Astrocyte of the cerebellum (primary cell): ENCODE results near the gene GOLGB1.

Experiments
- DNase-seq: peaks from one replicate; pipeline ENCODE4 v3.0.0-alpha.2; 2011; ENCODE audit warnings: low read depth
- H3K4me3 ChIP-seq: 2 replicates; pipeline ENCODE4 v1.5.1; 2011; ENCODE audit warnings: mild to moderate bottlenecking, low read depth, low read length, moderate library complexity
- in situ Hi-C: cut with HindIII; loops from 2 replicates; pipeline ENCODE4 v1.10.0; 2017; ENCODE audit warnings: low sequenced_read_pairs
- TF ChIP-seq, protein P1 (sequence below): IDR thresholded peaks from 2 replicates; pipeline ENCODE4 v1.5.1; 2012; ENCODE audit warnings: low read length, low read depth, moderate library complexity, mild to moderate bottlenecking; ENCODE audit errors: missing control alignments

The GOLGB1 gene

DNA sequence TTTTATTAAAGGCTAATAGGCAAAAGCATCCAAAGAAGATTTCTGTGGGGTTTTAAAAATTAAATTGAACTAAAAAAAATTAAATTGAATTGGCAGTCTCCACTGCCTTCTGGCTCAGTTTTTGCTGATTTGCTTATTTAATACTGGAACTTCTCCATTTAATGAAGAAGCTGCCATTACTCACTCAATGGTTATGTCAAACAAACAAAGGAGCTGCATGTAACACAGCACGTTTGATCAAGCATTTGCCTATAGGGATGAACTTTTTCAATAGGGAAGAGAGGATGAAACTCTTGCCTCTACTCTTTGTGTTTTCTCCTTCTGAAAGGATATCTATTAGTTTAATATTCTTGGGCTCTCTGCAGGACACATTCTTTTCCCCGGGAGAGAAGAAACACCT lies 84.1 kb downstream of the GOLGB1 start:
- H3K4me3 ChIP-seq, result no peak overlapping the region
- in situ Hi-C loops, result no loop called here
- TF ChIP-seq, protein P1, sequence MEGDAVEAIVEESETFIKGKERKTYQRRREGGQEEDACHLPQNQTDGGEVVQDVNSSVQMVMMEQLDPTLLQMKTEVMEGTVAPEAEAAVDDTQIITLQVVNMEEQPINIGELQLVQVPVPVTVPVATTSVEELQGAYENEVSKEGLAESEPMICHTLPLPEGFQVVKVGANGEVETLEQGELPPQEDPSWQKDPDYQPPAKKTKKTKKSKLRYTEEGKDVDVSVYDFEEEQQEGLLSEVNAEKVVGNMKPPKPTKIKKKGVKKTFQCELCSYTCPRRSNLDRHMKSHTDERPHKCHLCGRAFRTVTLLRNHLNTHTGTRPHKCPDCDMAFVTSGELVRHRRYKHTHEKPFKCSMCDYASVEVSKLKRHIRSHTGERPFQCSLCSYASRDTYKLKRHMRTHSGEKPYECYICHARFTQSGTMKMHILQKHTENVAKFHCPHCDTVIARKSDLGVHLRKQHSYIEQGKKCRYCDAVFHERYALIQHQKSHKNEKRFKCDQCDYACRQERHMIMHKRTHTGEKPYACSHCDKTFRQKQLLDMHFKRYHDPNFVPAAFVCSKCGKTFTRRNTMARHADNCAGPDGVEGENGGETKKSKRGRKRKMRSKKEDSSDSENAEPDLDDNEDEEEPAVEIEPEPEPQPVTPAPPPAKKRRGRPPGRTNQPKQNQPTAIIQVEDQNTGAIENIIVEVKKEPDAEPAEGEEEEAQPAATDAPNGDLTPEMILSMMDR, result no peak
- DNase-seq, result no peak

- DNase-seq, result no peak
- in situ Hi-C loops, result no loop called here
- TF ChIP-seq, protein P1, result no peak
- no peak overlapping the region for H3K4me3 ChIP-seq
These were observed 86.2 kb downstream of the GOLGB1 start for GRCh38 chr3:121663171-121663847.

- no peak overlapping the region for H3K4me3 ChIP-seq
- TF ChIP-seq, protein P1, result no peak
- no peak for DNase-seq
- in situ Hi-C loops, result no loop called here
These were observed 86.8 kb downstream of the GOLGB1 start for GRCh38 chr3:121662742-121663141.

DNA sequence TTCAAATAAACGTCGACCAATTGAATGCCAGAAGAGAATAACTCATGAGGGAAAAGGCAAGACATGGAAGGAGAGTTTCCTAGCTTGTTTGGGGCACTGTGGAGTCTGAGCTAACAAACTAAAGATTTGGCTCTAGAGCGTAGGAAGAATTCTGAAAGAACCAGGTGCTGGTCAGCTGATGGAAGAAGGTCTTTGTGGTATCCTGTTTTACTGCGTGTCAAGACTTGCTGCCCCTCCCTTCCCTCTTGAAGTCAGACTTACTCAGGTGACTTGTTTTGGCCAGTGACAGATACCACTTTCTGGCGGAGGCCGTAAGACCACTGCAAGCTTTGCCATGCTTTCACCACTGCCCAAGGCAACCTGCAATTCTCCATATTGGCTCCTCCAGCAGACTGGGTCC lies 88.2 kb downstream of the GOLGB1 start:
- TF ChIP-seq, protein P1, result no peak
- in situ Hi-C loops, result no loop called here
- H3K4me3 ChIP-seq, result no peak overlapping the region
- no peak for DNase-seq

DNA sequence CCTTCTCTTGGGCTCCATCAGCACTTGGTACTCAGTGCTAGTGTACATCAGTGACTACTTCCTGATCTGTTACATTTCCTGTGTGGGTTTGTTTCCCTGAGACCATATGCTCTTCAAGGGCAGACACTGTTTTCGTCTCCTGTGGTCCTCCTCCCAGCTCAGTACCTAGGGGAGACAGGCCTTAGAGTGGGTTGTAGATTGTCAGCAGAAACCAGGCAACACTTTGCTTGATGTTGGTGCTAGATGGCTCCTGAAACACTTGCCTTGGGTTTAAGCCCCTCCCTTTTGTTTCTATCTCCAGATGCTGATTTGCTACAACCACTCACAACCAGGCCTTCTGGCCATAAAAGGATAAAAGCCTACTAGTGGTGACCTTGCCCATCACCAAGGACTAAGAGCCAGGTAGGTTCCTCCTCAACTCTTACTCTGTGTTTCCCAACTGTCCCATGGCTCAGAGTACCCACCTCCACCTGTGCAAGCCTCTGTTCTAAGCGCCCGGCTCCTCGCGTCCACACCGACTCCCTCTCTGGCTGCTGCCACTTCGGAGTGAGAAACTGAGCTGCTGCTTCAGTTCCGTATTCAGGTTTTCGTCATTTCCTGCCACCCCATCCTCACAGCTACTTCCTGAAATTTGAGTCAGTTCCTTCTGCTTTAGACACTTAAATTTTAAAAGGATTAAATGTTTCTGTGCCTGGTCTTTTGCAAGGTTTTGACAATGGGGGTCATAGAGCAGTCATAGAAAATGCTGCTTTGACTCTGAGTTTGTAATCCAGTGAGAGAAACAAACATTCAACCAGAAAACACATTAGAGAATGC lies 89.0 kb downstream of the GOLGB1 start, which contains the start of gene HCLS1:
Gene HCLS1, minus strand, starts transcription at position 548 of the 816 bp plus-strand sequence. CDS start 2,556 bp downstream, outside the sequence.
- no peak for DNase-seq
- no peak within 1 kb of the TSS for H3K4me3 ChIP-seq
- TF ChIP-seq, protein P1, result no peak
- in situ Hi-C loops, result no loop called here

- H3K4me3 ChIP-seq, result no peak overlapping the region
These were observed 90.0 kb downstream of the GOLGB1 start for GRCh38 chr3:121659586-121659985.

More at GRCh38 chr3:121659586-121659985, 90.0 kb downstream of the GOLGB1 start:
- TF ChIP-seq, protein P1, result no peak
- no peak for DNase-seq
- in situ Hi-C loops, result no loop called here
